Uterus (tissue), 4 donors: Measurements from ENCODE around the gene RIC1. TPM values are rescaled to one million over a fixed set of nuclear protein-coding genes. Genes with fewer than 3 reads are reported as not detected.

Experiments used
- DNase-seq, 2 donors: peaks; one replicate each; pipeline ENCODE4 v3.0.0-alpha.2; 2019 to 2020
- H3K27ac ChIP-seq, 2 donors: fragments of 200-600 bp; sonication (generic); 1 replicate in 1 of 2; 2 replicates in 1 of 2; pipeline ENCODE4 v1.5.1; 2016 to 2018
- H3K27me3 ChIP-seq, 2 donors: fragments of 200-600 bp; sonication (generic); one replicate each; pipeline ENCODE4 v1.5.1; 2018 to 2019; ENCODE audit warnings: control low read depth in 1 of 2
- H3K36me3 ChIP-seq, 2 donors: fragments of 200-600 bp; sonication (generic); one replicate each; pipeline ENCODE4 v1.5.1; 2019; ENCODE audit warnings: control low read depth in 1 of 2
- H3K4me1 ChIP-seq, 2 donors: fragments of 200-600 bp; sonication (generic); one replicate each; pipeline ENCODE4 v1.5.1; 2018 to 2019; ENCODE audit warnings: control low read depth in 1 of 2
- H3K4me3 ChIP-seq, 2 donors: fragments of 200-600 bp; sonication (generic); 1 replicate in 1 of 2; 2 replicates in 1 of 2; pipeline ENCODE4 v1.5.1; 2018 to 2019; ENCODE audit warnings: mild to moderate bottlenecking in 1 of 2
- H3K9me3 ChIP-seq, 2 donors: fragments of 200-600 bp; sonication (generic); one replicate each; pipeline ENCODE4 v1.5.1; 2019; ENCODE audit warnings: control low read depth in 1 of 2
- CTCF ChIP-seq, 4 experiments: fragments of 200-600 bp in 2 of 4; fragments of 450-650 bp in 2 of 4; sonication (generic) in 2 of 4; IDR thresholded peaks; one replicate each; pipeline ENCODE4 v1.5.1; 2016 to 2019; ENCODE audit warnings: antibody characterized with exemption in 4 of 4, mild to moderate bottlenecking in 2 of 4, moderate library complexity in 1 of 4
- POLR2A ChIP-seq, 2 donors: fragments of 450-650 bp; IDR thresholded peaks; one replicate each; pipeline ENCODE4 v1.6.1; 2016; ENCODE audit warnings: antibody characterized with exemption in 2 of 2, mild to moderate bottlenecking in 1 of 2, moderate library complexity in 1 of 2
- intact Hi-C: fragments of 100-400 bp; cut with DNase I; formaldehyde crosslinking; loops from one replicate; pipeline ENCODE4 v1.15.1; 2023; ENCODE audit warnings: low total_unique reads
- total RNA-seq, 4 donors: library from RNA; depleted of rRNA in 3 of 4; stranded (reverse); fragments of >200 nt in 3 of 4; gene quantifications; one replicate each; pipeline versions ENCODE4 v1.1.0 to v1.2.4, GENCODE V29; 2014 to 2023
- donor health status: DM: yes; HTN: yes; CAD: no.

Gene RIC1
- total RNA-seq, 4 donors from 2014 or later: 24.1 to 106 (median 52.5) TPM

GRCh38 chr9:5815461-5815860 lies 186.6 kb downstream of the RIC1 start:
- TF ChIP-seq POLR2A (IDR thresholded peaks at IDR 0.05): no peak
- no peak for TF ChIP-seq CTCF (IDR thresholded peaks at IDR 0.05)
- Histone ChIP-seq H3K9me3 (no peaks in the 10 kb centered on the region), H3K36me3 (no peaks in the 10 kb centered on the region), H3K27ac (no peak overlapping the region), H3K4me1 (no peaks in the 10 kb centered on the region), H3K4me3 (no peak overlapping the region), H3K27me3 (no peaks in the 10 kb centered on the region)
- intact Hi-C loops: no loop called here
- no peak for DNase-seq

- Histone ChIP-seq H3K4me1 (no peaks in the 10 kb centered on the region), H3K9me3 (no peaks in the 10 kb centered on the region), H3K27ac (no peak overlapping the region), H3K27me3 (no peaks in the 10 kb centered on the region), H3K36me3 (no peaks in the 10 kb centered on the region), H3K4me3 (no peak overlapping the region)
- TF ChIP-seq CTCF (IDR thresholded peaks at IDR 0.05): no peak
- TF ChIP-seq POLR2A (IDR thresholded peaks at IDR 0.05): no peak
- intact Hi-C loops: no loop called here
- no peak for DNase-seq
Measured at GRCh38 chr9:5817862-5818261, 189.0 kb downstream of the RIC1 start.

- Histone ChIP-seq H3K9me3 (no peaks in the 10 kb centered on the region), H3K4me1 (no peaks in the 10 kb centered on the region), H3K36me3 (no peaks in the 10 kb centered on the region), H3K27ac (no peak overlapping the region), H3K27me3 (no peaks in the 10 kb centered on the region), H3K4me3 (no peak overlapping the region)
- DNase-seq: no peak
- intact Hi-C loops: no loop called here
- no peak for TF ChIP-seq POLR2A (IDR thresholded peaks at IDR 0.05)
- no peak for TF ChIP-seq CTCF (IDR thresholded peaks at IDR 0.05)
Measured at GRCh38 chr9:5818424-5819142, 189.7 kb downstream of the RIC1 start.

- no peak for DNase-seq
- H3K27ac ChIP-seq: no peak overlapping the region
- no peaks in the 10 kb centered on the region for H3K36me3 ChIP-seq
- H3K4me1 ChIP-seq: no peaks in the 10 kb centered on the region
- no peaks in the 10 kb centered on the region for H3K9me3 ChIP-seq
- TF ChIP-seq CTCF (IDR thresholded peaks at IDR 0.05): no peak
- TF ChIP-seq POLR2A (IDR thresholded peaks at IDR 0.05): no peak
- H3K4me3 ChIP-seq: no peak overlapping the region
- no peaks in the 10 kb centered on the region for H3K27me3 ChIP-seq
- intact Hi-C loops: no loop called here
Measured at GRCh38 chr9:5819174-5819573, 190.3 kb downstream of the RIC1 start.

- Histone ChIP-seq H3K36me3 (no peaks in the 10 kb centered on the region), H3K27me3 (no peaks in the 10 kb centered on the region), H3K4me3 (no peak overlapping the region), H3K9me3 (no peaks in the 10 kb centered on the region), H3K27ac (no peak overlapping the region), H3K4me1 (no peaks in the 10 kb centered on the region)
- no peak for TF ChIP-seq POLR2A (IDR thresholded peaks at IDR 0.05)
- TF ChIP-seq CTCF (IDR thresholded peaks at IDR 0.05): no peak
- no peak for DNase-seq
- intact Hi-C loops: no loop called here
Measured at GRCh38 chr9:5820425-5820824, 191.5 kb downstream of the RIC1 start.
